Erythroblast (primary cell): ENCODE measurements around the gene NRIP2.

Experiments
- GATA1 ChIP-seq: IDR thresholded peaks from 2 replicates; pipeline ENCODE4 v1.6.1; 2011; ENCODE audit warnings: low read depth, mild to moderate bottlenecking, control low read depth, low read length, moderate library complexity
- POLR2A ChIP-seq: IDR thresholded peaks from 2 replicates; pipeline ENCODE4 v1.6.1; 2011; ENCODE audit warnings: mild to moderate bottlenecking, low read length

DNA sequence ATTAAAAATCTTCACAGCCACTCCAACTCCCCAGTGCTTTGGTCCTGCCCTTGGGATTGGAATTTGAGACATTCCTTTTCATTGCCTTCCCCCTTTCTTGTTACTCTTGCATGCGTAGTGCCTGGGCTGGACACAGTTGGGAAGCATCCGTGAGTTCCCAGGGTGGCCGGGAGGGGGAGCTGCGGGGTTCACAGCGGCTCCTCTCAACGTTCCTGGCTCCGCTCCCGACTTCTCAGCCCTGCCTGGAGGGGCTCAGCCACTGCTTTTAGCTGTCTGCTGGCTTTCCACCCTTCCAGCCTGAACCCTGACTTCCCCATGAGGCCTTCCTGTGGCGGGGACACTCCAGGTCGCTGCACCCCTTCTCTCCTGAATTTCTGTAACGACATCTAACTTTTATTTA lies 18.8 kb upstream of the NRIP2 start:
- TF ChIP-seq POLR2A (no peak), GATA1 (no peak)
